GM23338 (cell line): ENCODE results near the gene TOX2.

Source experiments
- CTCF ChIP-seq, 2 experiments: fragments of 200-600 bp in 1 of 2; sonication (generic) in 1 of 2; conservative IDR thresholded peaks; 2 replicates each; pipeline versions ENCODE4 v1.5.1 to v1.6.1; 2016 to 2017; ENCODE audit warnings: antibody characterized with exemption in 2 of 2, low read depth in 2 of 2, mild to moderate bottlenecking in 2 of 2, moderate library complexity in 1 of 2
- EZH2 ChIP-seq: fragments of 200-600 bp; sonication (generic); IDR thresholded peaks from one replicate; pipeline ENCODE4 v1.8.0; 2017; ENCODE audit warnings: antibody characterized with exemption, mild to moderate bottlenecking, low read depth; ENCODE audit not compliant: unreplicated experiment
- POLR2AphosphoS5 ChIP-seq: IDR thresholded peaks from 2 replicates; pipeline ENCODE4 v1.6.1; 2016; ENCODE audit warnings: antibody characterized with exemption, low read depth
- REST ChIP-seq: IDR thresholded peaks from one replicate; pipeline ENCODE4 v1.6.1; 2018; ENCODE audit warnings: antibody characterized with exemption; ENCODE audit not compliant: unreplicated experiment

- TF ChIP-seq CTCF (conservative IDR thresholded peaks at IDR 0.05; ENCODE audit: low read depth in 2 of 2) (no peak), EZH2 (no peak), POLR2AphosphoS5 (no peak), REST (no peak)
Measured at GRCh38 chr20:43962530-43962929, 47.9 kb downstream of the TOX2 start.
